Measurements from ENCODE around the gene ZNF580.

The ZNF580 gene

GRCh38 chr19:55643003-55643886 lies 2.4 kb downstream of the ZNF580 start, which contains the start of gene ZNF581:
Gene ZNF581 (plus strand): TSS chr19:55643649. CDS start chr19:55644572, 923 bp downstream.
- DNase-seq (ENCODE audit: low spot score) = peak; percentile 83
- ChIA-PET CTCF (interaction anchor here (0.6 kb wide), 1 partner anchor 44 kb away, joined by 4 read pairs; no protein-coding TSS in a partner anchor), POLR2A (ENCODE audit: low non-redundant PET) (interaction anchor here (0.6 kb wide), 1 partner anchor 11 kb away, joined by 3 read pairs; the partner anchor contains the start of gene U2AF2)
- no peak for TF ChIP-seq CTCF (conservative IDR thresholded peaks at IDR 0.05; ENCODE audit: low read depth)
- H3K27ac ChIP-seq = peak within 1 kb of the TSS; percentile 96

- ChIA-PET CTCF (no interaction called here), POLR2A (ENCODE audit: low non-redundant PET) (no interaction called here)
Measured at GRCh38 chr19:55643887-55644176, 3.0 kb downstream of the ZNF580 start.

GRCh38 chr19:55644191-55644833 lies 3.5 kb downstream of the ZNF580 start:
- no peak for TF ChIP-seq CTCF (conservative IDR thresholded peaks at IDR 0.05; ENCODE audit: low read depth)
- ChIA-PET CTCF (no interaction called here), POLR2A (ENCODE audit: low non-redundant PET) (no interaction called here)
- no peak for DNase-seq (ENCODE audit: low spot score)
- H3K27ac ChIP-seq = peak overlapping the region; percentile 96

More at GRCh38 chr19:55643887-55644176, 3.0 kb downstream of the ZNF580 start:
- DNase-seq (ENCODE audit: low spot score) = no peak
- TF ChIP-seq CTCF (conservative IDR thresholded peaks at IDR 0.05; ENCODE audit: low read depth) = no peak
- H3K27ac ChIP-seq = peak overlapping the region; percentile 96

GRCh38 chr19:55644842-55645511 lies 4.2 kb downstream of the ZNF580 start:
- no peak for TF ChIP-seq CTCF (conservative IDR thresholded peaks at IDR 0.05; ENCODE audit: low read depth)
- H3K27ac ChIP-seq = peak overlapping the region; percentile 96
- CTCF ChIA-PET = interaction anchor here (0.6 kb wide), 1 partner anchor 44 kb away, joined by 3 read pairs; no protein-coding TSS in a partner anchor
- POLR2A ChIA-PET (ENCODE audit: low non-redundant PET) = no interaction called here
- DNase-seq (ENCODE audit: low spot score) = no peak

GRCh38 chr19:55645512-55645881 lies 4.7 kb downstream of the ZNF580 start:
- CTCF ChIA-PET = interaction anchor here (0.6 to 0.8 kb wide), 2 partner anchors 28 to 45 kb away, joined by 3 to 4 read pairs; no protein-coding TSS in a partner anchor
- POLR2A ChIA-PET (ENCODE audit: low non-redundant PET) = interaction anchor here (0.5 kb wide), 1 partner anchor 179 kb away, joined by 3 read pairs; no protein-coding TSS in a partner anchor

More at GRCh38 chr19:55645512-55645881, 4.7 kb downstream of the ZNF580 start:
- H3K27ac ChIP-seq = peak overlapping the region; percentile 96
- DNase-seq (ENCODE audit: low spot score) = no peak
- no peak for TF ChIP-seq CTCF (conservative IDR thresholded peaks at IDR 0.05; ENCODE audit: low read depth)
